Stimulated activated CD8-positive, alpha-beta memory T cell treated with anti-CD3 and anti-CD28 coated beads, Interleukin-12 subunit alpha, Interleukin-12 subunit beta, amount 100 ng/mL, for 4 hours (primary cell): ENCODE results near the gene TADA2A.
"Not testable (repeated sequence)": the region's sequence is repeated elsewhere in the genome, so short reads cannot be mapped to it uniquely, and the experiment has no call there.

Experiments used
- DNase-seq: peaks from one replicate; pipeline ENCODE4 v3.0.0-alpha.2; 2020; ENCODE audit warnings: low read depth

TADA2A gene

DNA sequence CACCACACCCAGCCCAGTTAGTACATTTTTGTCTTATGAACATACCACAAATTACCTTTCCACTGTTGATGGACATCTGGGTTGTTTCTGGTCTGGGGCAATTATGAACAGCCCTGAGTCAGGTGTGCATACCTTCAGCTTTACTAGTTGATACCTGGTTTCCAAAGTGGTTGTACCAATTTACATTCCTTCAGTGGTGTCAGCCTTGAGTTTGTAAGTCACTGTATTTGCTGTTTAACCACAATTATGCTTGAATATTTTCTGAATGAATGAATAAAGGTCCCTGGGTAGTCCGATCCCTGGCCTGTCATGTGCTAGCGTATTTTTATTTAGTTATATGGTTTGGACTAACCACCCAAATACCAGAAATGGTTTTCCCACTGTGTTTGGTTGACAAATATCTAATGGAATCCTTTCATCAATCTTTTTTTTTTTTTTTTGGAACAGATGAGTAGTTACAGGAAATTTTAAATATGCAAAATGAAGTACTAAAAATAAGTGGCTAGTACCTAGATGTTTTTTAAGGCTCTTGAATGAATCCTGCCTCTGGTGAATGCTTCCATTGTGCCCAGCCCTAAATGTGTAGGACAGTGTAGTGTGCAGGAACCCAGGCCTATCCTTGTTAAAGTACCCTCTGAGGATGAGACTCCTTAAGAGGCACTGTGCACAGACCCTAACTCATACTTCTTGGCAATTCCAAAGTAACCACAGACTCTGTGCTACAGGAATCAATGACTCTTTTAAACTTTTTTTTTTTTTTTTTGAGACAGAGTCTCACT, 86.8 kb downstream of the TADA2A start:
- no peak for DNase-seq

DNA sequence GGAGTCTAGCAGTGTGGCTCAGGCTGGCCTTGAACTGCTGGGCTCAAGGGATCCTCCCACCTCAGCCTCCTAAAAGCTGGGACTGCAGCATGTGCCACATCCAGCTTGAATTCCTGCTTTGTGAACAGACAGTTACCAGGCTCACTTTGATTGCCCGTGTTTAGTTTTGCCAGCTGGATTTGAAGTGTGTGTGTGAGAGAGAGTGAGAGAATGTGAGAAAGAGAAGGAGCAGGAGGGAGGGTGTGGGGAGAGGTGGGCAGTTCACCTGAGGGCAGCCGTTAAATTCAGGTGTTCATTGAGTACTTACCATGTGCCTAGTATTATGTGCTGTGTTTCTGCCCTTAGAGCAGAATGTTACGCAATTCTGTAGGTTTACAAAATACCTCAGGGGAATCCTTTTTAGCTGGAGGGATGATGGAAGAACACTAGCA, 87.7 kb downstream of the TADA2A start:
- no peak for DNase-seq

DNA sequence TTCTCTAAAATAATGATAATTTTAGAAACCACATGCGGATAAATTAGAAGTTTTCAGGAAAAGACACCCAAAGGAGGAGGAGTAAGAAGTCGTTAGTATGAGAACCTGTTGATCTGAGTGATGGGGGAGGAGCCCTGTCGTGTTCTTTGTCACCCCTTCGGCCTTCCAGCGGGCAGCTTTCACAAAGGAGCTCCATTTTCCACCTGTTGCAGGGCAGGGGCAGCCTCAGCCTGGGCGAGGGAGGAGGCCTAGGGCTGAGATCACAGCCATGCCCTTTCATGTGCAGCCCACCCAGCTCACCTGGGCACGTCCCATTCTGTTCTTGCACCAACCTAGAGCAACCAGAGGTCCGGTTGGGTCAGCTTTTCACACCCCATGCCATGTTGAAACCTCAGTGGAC, 88.3 kb downstream of the TADA2A start:
- no peak for DNase-seq

DNA sequence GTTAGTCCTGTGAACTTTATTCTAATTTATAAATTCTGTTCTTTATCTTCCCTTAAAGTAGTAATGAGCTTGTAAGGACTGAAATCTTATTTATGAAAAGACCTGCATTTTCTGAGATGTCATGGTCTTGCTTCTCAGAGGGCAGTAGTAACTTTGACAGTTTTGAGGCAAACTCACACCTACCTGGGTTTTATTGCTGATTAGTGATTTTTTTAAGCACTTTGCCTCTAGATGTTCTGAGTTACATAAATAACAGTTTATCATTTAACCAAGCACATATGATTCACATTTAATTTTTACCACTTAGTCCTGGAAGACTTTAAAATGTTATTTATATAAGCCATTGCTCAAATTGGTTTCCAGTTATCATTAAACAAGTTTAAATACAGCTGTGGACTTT, 93.7 kb downstream of the TADA2A start:
- no peak for DNase-seq

DNA sequence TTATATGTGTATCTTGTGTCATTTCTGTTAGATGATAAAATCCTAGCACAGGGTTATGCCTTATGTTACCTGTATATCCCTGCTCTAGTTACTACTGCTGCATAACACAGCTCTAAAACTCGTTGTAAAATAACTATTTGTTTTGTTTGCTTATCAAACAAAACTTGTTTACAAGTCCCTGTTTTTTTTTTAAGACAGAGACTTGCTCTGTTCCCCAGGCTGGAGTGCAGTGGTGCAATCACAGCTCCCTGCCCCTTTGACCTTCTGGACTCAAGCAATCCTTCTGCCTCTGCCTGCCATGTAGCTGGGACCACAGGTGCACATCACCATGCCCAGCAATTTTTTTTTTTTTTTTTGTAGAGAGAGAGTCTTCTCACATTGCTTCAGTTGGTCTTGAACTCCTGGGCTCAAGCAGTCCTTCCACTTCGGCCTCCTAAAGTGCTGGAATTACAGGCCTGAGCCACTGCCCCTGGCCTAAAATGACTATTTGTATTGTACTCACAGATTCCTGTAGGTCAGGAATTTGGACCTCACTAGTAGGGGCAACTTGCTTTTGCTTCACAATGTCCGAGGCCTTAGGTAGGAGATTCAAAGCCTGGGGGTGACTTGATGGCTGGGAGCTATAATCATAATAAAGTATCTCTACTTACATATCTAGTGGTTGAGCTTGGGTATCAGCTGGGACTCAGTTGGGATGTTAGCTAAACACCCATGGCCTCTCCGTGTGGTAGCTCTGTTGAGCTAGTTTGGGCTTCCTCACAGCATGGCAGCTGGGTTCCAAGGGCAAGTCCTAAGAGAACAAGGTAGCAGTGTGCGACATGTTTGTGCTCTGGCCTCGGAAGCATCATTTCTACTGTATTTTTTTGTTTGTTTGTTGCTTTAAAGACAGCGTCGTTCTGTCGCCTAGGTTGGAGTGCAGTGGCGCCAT, 95.6 kb downstream of the TADA2A start:
- DNase-seq = no peak

DNA sequence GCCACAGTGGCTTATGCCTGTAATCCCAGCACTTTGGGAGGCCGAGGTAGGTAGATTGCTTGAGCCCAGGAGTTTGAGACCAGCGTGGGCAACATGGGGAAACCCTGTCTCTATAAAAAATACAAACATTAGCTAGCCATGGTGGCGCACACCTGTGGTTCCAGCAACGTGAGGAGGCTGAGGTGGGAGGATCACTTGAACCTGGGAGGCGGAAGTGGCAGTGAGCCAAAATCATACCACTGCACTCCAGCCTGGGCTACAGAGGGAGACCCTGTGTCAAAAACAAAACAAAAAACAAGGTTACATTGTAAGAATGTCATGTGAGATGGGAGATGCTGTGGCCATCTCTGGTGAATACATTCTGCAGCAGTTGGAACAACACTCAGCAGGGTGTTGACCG, 96.5 kb downstream of the TADA2A start:
- no peak for DNase-seq

DNA sequence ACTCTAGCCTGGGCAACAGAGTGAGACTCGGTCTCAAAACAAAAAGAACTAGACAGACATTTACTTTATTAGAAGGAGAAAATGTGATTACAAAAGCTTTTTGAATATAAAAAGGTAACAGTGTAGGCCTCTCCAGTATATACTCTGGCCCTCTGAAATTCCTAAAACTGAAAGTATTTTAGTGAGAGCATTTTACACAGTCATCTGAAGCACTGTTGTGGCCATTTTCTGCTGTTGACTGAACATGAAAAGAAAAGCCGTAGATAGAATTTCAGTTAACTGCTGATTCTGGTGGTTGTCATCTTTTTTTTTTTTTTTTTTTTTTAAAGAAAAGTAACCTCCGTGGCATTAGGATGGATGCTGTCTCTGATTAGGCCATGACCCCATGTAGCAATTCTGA, 98.6 kb downstream of the TADA2A start:
- DNase-seq = no peak

DNA sequence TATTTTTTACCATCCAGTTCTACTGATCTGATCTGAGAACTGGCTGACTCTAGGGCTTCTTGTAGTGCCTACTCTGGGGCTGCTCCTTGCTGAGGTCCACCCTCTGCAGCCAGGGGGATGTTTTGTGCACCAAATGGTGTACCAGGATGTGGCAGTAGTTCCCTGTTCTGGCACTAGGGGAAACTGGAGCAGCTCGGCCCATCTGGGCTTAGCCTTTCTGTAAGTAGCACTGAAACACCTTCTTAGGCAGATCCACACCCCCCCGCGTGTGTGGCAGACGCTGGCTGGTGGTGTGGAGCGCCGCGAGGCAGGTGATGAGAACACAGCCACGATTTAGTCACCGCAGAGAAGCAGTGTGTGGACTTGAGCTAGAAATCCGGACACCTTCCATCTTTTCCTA, 100.0 kb downstream of the TADA2A start:
- DNase-seq = no peak

DNA sequence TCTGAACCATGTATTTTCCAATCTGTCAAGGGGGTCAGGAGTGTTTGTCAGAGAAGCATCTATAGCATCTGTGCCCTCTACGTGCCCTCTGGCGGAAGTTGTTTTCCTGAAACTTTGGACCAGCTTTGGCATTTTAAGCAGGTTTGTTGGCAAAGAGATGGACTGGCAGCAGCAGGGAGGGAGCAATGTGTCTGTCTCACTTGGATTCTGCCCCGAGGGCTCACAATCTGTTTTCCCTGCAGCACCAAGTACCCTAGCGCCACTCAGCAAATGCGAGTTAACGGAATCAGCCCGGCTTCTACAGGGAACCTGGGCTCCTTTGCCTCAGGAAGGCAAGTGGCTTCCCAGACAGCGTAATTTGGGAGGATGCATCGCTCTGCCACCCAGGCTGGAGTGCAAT, 100.4 kb downstream of the TADA2A start:
- DNase-seq = no peak

DNA sequence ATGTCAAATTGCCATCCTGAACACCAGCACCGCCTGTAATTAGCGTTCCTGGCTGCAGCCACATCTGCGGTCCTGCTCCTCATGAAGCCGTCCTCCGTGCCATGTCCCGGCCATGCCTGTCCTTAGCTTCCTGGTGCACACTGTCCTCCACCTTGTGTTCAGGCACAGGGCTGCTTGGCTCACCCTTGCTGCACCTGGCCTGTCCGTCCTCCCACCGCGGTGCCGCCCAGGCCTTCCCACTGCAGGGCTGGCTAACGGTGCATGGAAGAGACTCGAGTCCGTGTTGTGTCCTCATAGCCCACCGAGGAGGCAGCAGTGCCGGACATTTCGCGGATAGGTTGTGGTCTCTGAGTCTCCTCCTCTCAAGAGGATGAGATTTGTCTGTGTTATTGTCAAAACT, 103.4 kb downstream of the TADA2A start:
- DNase-seq = no peak

DNA sequence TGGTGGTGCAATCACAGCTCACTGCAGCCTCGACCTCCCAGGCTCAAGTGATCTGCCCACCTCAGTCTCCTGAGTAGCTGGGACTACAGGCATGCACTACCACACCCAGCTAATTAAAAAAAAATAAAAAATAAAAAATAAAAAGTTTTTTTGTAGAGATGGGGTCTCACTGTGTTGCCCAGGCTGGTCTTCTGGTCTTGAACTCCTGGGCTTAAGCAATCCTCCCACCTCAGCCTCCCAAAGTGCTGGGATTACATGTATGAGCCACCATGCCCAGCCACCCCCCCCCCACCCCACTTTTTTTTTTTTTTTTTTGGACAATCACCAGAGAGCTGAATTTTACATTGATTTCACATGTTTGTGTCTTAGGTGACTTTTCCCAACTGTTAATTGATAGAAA, 105.0 kb downstream of the TADA2A start:
- DNase-seq = not testable (repeated sequence)

DNA sequence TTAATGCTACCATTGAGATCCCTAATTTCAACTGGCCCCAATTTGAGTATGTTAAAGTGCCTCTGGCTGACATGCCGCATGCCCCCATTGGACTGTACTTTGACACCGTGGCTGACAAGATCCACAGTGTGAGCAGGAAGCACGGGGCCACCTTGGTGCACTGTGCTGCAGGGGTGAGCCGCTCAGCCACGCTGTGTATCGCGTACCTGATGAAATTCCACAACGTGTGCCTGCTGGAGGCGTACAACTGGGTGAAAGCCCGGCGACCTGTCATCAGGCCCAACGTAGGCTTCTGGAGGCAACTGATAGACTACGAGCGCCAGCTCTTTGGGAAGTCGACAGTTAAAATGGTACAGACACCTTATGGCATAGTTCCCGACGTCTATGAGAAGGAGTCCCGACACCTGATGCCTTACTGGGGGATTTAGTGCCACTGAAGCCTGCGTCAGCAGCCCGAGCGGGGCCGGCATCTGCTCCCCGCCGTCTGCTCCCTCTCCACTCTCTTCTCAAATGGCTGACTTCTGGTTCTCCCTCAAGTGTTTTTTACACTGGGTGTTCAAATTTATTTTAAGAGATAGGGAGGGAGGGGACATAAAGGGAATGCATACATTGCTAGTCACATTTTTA, 105.9 kb downstream of the TADA2A start:
- DNase-seq = no peak

DNA sequence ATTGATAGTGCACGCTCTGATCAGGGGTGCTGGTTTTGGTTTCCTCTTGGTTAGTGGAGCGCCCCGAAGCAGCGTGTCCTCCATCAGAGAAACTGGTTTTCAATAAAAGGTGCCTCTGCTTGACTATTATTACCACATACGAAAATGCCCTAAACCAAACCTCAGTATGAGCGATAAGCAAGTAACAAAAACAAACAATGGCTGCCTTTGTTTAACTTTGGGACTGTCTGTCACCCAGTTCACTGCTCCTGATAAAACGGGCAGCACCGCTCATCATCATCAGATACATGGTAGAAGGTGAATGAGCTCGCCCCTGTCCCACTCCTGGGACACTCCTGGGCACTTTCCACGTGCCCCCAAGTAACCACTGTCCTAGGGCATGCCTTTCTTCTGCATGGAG, 107.0 kb downstream of the TADA2A start:
- DNase-seq = no peak

DNA sequence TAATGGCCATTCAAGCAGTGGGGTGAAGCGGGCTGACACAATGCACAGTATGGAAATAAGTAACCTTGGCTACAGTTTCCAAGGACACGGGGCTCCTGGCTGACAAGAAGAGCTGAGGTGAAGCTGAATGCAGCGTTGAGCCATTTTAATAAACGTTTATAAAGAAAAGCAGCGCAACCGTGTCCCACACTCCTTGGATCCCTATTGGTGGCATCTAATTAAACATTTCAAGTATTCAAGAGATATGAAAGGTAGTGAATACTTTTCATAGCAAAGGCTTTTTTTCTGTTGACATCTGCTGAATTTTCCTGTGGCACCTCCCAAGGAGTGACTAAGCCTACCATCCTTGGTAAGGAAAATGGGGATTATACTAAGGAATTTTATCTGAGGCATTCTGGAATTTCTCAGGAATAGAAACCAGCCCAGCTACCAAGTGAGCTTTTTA, 109.5 kb downstream of the TADA2A start:
- no peak for DNase-seq

DNA sequence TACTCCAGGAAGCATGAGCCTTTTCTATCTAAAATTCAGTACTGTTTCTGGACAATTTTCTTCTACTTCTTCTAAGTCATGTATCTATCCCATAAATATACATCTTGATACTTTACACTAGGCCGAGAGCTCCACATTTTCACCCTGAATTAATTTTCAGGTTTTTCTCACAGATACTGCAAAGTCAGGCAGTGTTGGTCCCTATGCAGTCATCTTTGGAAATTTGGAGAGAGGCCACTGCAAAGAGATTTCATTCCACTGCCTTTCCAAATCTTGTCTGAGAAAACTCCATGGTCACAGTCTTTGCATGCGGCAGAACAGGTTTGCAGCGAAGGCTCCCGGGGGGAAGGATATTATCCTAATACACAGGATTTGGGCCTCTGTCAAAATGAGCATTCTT, 111.2 kb downstream of the TADA2A start:
- DNase-seq = no peak

DNA sequence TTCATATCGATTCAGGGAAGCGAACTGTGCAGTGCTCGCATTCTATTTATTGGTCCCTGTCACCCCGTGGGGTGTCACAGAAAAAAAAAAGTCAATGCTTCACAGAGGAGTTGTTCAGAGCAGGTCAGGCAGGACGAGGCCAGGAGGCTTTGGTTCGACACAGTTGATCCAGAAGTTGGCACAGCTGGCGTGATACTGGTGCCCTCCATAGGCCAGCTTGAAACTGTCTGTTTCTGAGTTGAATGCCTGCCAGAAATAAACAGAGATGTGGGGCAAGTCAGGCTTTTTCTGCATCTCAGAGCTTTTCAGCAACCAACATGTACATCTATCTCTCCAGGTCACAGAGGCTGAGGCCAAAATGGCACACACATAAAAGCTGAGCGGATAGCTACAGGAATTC, 112.1 kb downstream of the TADA2A start:
- no peak for DNase-seq

DNA sequence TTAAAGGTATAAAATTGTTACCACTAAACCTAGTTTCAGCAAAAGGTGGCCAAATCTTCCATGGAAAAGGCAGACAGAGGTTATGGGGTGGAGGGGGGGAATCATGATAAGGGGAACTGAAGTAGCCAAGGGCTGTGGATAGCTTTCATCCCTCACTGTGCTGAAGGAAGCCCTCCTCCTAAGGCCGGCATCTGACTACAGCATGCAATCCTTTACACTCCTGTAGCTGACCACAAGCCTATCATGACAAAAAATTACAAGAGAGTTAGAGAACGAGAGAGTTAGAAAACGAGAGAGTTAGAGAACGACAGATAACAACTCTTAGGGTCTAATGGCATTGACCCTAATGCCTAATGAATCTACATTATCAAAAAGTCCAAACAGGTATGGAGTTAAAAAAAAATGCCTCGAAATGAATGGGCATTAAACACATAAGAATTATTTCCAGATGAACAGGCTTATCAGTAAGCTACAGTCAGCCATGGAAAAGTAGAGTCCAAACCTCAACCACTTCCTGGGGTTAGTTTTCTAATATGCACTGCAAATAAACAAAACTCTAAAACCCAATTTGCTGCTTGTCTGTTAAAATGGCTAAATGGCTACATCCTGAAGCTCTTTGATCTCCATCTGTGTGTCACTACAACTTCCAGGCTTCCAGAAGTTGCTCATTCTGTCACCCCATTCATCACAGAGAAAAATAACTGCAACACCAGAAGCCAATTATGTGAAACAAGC, 112.7 kb downstream of the TADA2A start:
- no peak for DNase-seq

DNA sequence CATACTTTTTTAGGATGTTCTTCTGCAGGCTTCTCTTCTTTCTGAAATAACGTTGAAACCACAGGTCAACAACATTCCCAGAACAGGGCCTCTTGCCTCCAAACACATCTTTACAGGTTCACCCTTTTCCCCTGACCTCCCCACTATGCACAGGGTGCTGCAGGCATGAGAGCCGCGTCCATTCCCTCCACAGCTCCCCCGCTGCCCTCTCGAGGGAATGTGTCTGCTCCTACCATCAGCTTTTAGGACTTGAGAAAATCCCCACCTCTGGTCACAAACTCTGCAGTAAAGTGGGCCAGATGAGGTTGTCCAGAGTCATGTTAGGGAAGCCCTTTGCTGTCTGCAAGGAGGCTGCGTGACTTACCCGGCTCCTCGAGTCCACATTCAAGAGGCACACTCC, 113.5 kb downstream of the TADA2A start:
- no peak for DNase-seq

DNA sequence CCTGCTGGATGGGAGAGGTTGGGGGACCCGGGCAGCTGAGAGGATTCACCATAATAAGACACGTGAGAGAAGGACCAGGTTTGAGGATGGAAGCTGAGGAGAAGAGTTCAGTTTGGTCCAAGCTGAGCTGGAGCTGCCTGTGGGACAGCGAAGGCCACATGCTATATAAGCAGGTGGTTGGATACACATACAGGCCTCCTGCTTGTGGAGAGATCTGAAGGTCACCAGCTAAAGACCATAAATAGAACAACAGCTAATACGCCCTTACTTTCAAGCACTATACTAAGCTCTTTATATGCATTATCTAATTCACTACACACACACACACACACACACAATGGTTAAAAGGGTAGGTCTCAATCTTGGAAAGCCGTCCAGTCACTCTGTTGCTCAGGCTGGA, 115.1 kb downstream of the TADA2A start:
- DNase-seq = no peak

DNA sequence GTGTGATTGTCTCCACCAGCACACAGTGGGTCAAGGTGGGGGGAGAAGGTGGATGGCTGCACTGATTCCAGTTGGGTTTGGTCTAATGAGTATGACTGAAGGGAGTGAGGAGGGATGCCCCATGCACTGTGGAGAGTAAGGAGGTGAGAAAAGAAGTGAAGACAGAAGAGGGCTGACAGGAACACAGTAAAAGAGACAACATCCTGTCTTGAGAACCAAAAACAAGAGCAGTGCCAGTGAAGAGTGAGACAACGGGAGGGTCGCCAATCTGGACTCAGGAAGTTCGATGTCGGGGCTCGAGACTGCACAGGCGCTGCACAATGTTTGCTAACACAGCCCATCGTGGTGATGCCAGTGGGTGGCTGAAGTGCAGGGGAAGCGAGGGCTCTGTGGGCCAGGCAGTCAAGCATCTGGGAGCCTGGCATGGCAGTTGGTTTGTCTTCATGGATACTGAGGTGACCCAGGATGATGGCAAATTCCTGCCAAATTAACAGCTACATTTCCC, 117.1 kb downstream of the TADA2A start:
- DNase-seq = no peak

DNA sequence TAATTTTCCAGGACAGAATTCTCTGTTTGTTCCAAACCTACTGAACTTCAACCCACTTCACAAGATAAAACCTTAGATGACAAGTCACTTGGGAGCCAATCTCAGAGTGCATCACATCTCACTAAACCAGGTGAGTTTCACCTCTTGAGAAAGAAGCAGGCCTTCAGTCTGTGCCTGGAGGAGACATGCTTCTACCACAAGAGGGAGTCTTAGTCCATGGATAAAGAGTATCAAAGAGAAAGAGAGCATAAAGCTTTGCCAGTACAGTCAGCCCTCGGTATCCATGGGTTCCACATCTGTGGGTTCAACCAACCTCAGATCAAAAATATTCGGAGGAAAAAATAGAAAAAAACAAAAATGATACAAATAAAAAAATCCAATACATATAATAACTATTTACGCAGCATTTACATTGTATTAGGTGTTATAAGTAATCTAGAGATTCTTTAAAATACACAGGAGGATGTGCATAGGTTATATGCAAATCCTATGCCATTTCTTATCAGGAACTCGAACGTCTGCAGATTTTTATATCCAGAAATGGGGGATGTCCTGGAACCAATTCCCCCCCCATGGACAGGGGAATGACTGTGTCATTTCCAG, 120.7 kb downstream of the TADA2A start:
- no peak for DNase-seq
